Pancreas (tissue), 10 donors: ENCODE data around the gene PRXL2B. TPM values are rescaled to one million over a fixed set of nuclear protein-coding genes. Genes with fewer than 3 reads are reported as not detected.

Experiments
- ATAC-seq, 4 donors: fragments of 200-7000 bp; cut with Tn5 transposase; one replicate each; pipeline versions ENCODE4 v1.8.0 to v1.9.1; 2020; ENCODE audit warnings: mild to moderate bottlenecking in 4 of 4, moderate library complexity in 4 of 4
- DNase-seq, 6 donors: peaks; one replicate each; pipeline ENCODE4 v3.0.0-alpha.2; 2020
- FAIRE-seq: peaks from 2 replicates; lab custom pipeline; 2012; peaks lifted over from hg19 to GRCh38; lab: Jason Lieb, UNC
- H3K27ac ChIP-seq, 4 donors: fragments of 200-600 bp; sonication (generic); 1 replicate in 3 of 4; 2 replicates in 1 of 4; pipeline versions ENCODE4 v1.5.0 to v1.8.0; 2020
- H3K27me3 ChIP-seq, 4 donors: fragments of 200-600 bp; one replicate each; pipeline ENCODE4 v1.8.0; 2021
- H3K36me3 ChIP-seq, 3 donors: fragments of 200-600 bp; sonication (generic) in 1 of 3; one replicate each; pipeline versions ENCODE4 v1.5.0 to v1.8.0; 2020 to 2021
- H3K4me1 ChIP-seq, 3 donors: fragments of 200-600 bp; one replicate each; pipeline ENCODE4 v1.8.0; 2021
- H3K4me3 ChIP-seq, 4 donors: fragments of 200-600 bp; sonication (generic) in 2 of 4; one replicate each; pipeline versions ENCODE4 v1.5.0 to v1.8.0; 2020 to 2021
- H3K9me3 ChIP-seq, 4 donors: fragments of 200-600 bp; one replicate each; pipeline ENCODE4 v1.8.0; 2021
- WGBS, 2 donors: extraction: QIAGEN DNeasy Blood & Tissue Kit; methylation state at CpG; one replicate each; pipeline ENCODE4 v1.1.7; 2013; 5-methylcytosine and 5-hydroxymethylcytosine counted together
- intact Hi-C, 3 donors: fragments of 100-400 bp; cut with DNase I; formaldehyde crosslinking; loops; one replicate each; pipeline versions ENCODE4 v1.11.1 to v1.14.2; 2022
- polyA plus RNA-seq, 2 donors: library from polyadenylated mRNA; stranded (reverse); fragments of 200-250 nt; gene quantifications; one replicate each; pipeline ENCODE4 v1.2.3, GENCODE V29; 2013
- total RNA-seq, 6 donors: library from RNA; stranded (reverse); fragmentation: NEBNext Ultra II Directional in 4 of 6; extraction: Animal tissue kit (Norgen Biotek cat#: 25700) in 4 of 6; gene quantifications; one replicate each; pipeline versions ENCODE4 v1.2.1 to v1.2.4, GENCODE V29; 2021 to 2023
- TF ChIP-seq, protein P1 (sequence below), 4 donors: fragments of 200-600 bp; sonication (generic) in 3 of 4; IDR thresholded peaks; one replicate each; pipeline versions ENCODE4 v1.5.0 to v1.8.0; 2021; ENCODE audit warnings: antibody characterized with exemption in 4 of 4
- donor health status: healthy with polysubstance abuse.
- donor health status: DM: no; HTN: no; CAD: no; lungs with moderate emphysema.
- donor health status: DM: no; HTN: no; CAD: no.
- donor health status: control.
- donor health status: control.
- donor health status: Bipolar disorder and iron deficiency.
- donor health status: DM: yes; HTN: yes; CAD: no.
- donor health status: DM: no; HTN: no; CAD: no.
- donor health status: DM: no; HTN: no; CAD: no.
- donor health status: DM: yes; HTN: yes; CAD: no.

PRXL2B gene
- total and polyA plus RNA-seq, 8 donors = 3.3 to 16.4 (median 11.5) TPM

- DNase-seq (no peak), FAIRE-seq (no peak), ATAC-seq (no peak)
- intact Hi-C loops = no loop called here
- Histone ChIP-seq H3K27me3 (no peaks in the 10 kb centered on the region), H3K36me3 (no peaks in the 10 kb centered on the region), H3K27ac (no peak overlapping the region), H3K4me3 (no peak overlapping the region), H3K4me1 (peaks cover 0 to 21% (median 13%) of the 10 kb centered on the region in 3 donors), H3K9me3 (no peaks in the 10 kb centered on the region)
- WGBS, 2 donors = 46% methylated on average over 5 of the region's 5 CpGs
- TF ChIP-seq, protein P1, sequence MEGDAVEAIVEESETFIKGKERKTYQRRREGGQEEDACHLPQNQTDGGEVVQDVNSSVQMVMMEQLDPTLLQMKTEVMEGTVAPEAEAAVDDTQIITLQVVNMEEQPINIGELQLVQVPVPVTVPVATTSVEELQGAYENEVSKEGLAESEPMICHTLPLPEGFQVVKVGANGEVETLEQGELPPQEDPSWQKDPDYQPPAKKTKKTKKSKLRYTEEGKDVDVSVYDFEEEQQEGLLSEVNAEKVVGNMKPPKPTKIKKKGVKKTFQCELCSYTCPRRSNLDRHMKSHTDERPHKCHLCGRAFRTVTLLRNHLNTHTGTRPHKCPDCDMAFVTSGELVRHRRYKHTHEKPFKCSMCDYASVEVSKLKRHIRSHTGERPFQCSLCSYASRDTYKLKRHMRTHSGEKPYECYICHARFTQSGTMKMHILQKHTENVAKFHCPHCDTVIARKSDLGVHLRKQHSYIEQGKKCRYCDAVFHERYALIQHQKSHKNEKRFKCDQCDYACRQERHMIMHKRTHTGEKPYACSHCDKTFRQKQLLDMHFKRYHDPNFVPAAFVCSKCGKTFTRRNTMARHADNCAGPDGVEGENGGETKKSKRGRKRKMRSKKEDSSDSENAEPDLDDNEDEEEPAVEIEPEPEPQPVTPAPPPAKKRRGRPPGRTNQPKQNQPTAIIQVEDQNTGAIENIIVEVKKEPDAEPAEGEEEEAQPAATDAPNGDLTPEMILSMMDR (IDR thresholded peaks at IDR 0.05) = no peak
These were observed 3.2 kb upstream of the PRXL2B start for GRCh38 chr1:2583331-2583791.

DNA sequence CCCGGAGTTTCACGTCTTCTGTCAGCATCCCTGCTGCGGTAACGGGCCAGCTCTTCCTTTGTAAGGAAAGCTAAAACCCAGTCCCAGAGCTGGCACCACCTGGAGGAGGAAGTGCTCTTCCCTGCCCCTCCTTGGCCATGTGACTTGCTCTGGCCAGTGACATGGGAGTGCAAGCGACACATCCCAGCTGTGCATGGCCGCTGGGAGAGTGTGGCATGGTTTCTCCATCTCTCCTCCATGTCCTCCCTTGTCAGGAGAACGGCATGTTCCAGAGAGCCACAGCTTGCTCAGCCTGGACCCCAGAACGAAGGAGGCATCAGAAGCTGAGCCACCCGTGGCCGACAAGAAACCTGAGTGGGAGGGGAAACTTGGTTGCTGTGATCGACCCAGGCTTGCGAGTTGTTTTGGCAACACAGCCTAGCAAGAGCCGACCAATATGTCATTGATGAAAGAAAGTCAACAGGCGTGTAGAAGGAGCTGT, 2.7 kb upstream of the PRXL2B start:
- DNase-seq = peak in 5 of 6 donors; percentile 38 to 70 (median 43)
- Histone ChIP-seq H3K27ac (peak overlapping the region in 1 of 4 donors; percentile 33), H3K4me3 (no peak overlapping the region), H3K9me3 (no peaks in the 10 kb centered on the region), H3K36me3 (no peaks in the 10 kb centered on the region), H3K4me1 (peaks cover 0 to 17% (median 13%) of the 10 kb centered on the region in 3 donors), H3K27me3 (no peaks in the 10 kb centered on the region)
- intact Hi-C loops = no loop called here
- ATAC-seq = peak in 1 of 4 donors; percentile 6
- FAIRE-seq = no peak
- 25 to 26% methylated on average over 14 of the region's 14 CpGs for WGBS, 2 donors
- TF ChIP-seq, protein P1 (IDR thresholded peaks at IDR 0.05) = no peak

GRCh38 chr1:2584686-2585317, 1.8 kb upstream of the PRXL2B start:
- DNase-seq = peak in 1 of 6 donors; percentile 37
- ATAC-seq = no peak
- Histone ChIP-seq H3K27ac (peak overlapping the region; percentile 81 to 98 (median 92)), H3K27me3 (no peaks in the 10 kb centered on the region), H3K9me3 (no peaks in the 10 kb centered on the region), H3K4me1 (peaks cover 0 to 17% (median 13%) of the 10 kb centered on the region in 3 donors), H3K4me3 (peak overlapping the region in 3 of 4 donors; percentile 56 to 80 (median 76)), H3K36me3 (no peaks in the 10 kb centered on the region)
- WGBS, 2 donors = 65 to 68% methylated on average over 12 of the region's 12 CpGs
- TF ChIP-seq, protein P1 (IDR thresholded peaks at IDR 0.05) = no peak
- FAIRE-seq = no peak
- intact Hi-C loops = no loop called here

- DNase-seq = peak in 5 of 6 donors; percentile 55 to 80 (median 63)
- TF ChIP-seq, protein P1 (IDR thresholded peaks at IDR 0.05) = no peak
- Histone ChIP-seq H3K27ac (peak overlapping the region; percentile 81 to 98 (median 92)), H3K36me3 (no peaks in the 10 kb centered on the region), H3K4me1 (peaks cover 0 to 17% (median 13%) of the 10 kb centered on the region in 3 donors), H3K27me3 (no peaks in the 10 kb centered on the region), H3K4me3 (peak overlapping the region; percentile 56 to 93 (median 78)), H3K9me3 (no peaks in the 10 kb centered on the region)
- FAIRE-seq = no peak
- WGBS, 2 donors = 5% methylated on average over 28 of the region's 28 CpGs
- ATAC-seq = peak; percentile 11 to 39 (median 29)
- intact Hi-C loops = no loop called here
These were observed 1.1 kb upstream of the PRXL2B start for GRCh38 chr1:2585318-2586092.
